OCI-LY7 (cell line): ENCODE results near the gene CDC42BPB.

Experiments
- EZH2phosphoT487 ChIP-seq: fragments of 200-600 bp; sonication (generic); IDR thresholded peaks from 2 replicates; pipeline ENCODE4 v1.6.1; 2018; ENCODE audit warnings: low read depth, borderline replicate concordance, mild to moderate bottlenecking, mixed run types, antibody characterized with exemption, low read length, moderate library complexity, mixed read lengths
- TF ChIP-seq, protein P1 (sequence below): fragments of 200-600 bp; sonication (generic); conservative IDR thresholded peaks from 2 replicates; pipeline ENCODE4 v1.5.1; 2014; ENCODE audit warnings: mild to moderate bottlenecking, antibody characterized with exemption, low read length, moderate library complexity, mixed read lengths

DNA sequence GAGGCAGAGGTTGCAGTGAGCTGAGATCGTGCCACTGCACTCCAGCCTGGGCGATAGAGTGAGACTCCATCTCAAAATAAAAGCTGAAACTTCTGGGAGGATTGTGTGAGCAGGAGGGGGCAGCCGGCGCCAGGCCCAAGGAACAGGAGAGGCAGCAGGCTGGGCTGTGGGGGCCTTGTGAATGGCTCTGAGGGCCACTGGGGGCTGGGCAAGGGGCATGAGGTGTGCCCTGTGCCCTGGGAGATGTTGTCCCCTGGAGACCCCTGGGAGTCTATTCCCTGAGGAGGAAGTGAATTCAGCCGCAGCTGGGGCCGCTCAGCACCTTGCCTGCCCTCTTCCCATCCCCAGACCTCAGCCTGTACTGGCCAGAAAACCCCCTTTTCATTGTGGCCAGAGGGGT, 31.6 kb upstream of the CDC42BPB start:
- TF ChIP-seq, protein P1, sequence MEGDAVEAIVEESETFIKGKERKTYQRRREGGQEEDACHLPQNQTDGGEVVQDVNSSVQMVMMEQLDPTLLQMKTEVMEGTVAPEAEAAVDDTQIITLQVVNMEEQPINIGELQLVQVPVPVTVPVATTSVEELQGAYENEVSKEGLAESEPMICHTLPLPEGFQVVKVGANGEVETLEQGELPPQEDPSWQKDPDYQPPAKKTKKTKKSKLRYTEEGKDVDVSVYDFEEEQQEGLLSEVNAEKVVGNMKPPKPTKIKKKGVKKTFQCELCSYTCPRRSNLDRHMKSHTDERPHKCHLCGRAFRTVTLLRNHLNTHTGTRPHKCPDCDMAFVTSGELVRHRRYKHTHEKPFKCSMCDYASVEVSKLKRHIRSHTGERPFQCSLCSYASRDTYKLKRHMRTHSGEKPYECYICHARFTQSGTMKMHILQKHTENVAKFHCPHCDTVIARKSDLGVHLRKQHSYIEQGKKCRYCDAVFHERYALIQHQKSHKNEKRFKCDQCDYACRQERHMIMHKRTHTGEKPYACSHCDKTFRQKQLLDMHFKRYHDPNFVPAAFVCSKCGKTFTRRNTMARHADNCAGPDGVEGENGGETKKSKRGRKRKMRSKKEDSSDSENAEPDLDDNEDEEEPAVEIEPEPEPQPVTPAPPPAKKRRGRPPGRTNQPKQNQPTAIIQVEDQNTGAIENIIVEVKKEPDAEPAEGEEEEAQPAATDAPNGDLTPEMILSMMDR = no peak
- no peak for TF ChIP-seq EZH2phosphoT487
